Muscle layer of colon (tissue), 2 donors: ENCODE results near the gene NUBP1.
"Not testable (repeated sequence)": the region's sequence is repeated elsewhere in the genome, so short reads cannot be mapped to it uniquely, and the experiment has no call there.

Experiments
- H3K27ac ChIP-seq: one replicate; pipeline ENCODE4 v1.7.0; 2013; ENCODE audit warnings: low read depth, mild to moderate bottlenecking, low read length, moderate library complexity
- H3K27me3 ChIP-seq, 2 donors: one replicate each; pipeline ENCODE4 v1.7.0; 2013; ENCODE audit warnings: low read length in 2 of 2, mild to moderate bottlenecking in 2 of 2; ENCODE audit not compliant: insufficient read depth in 2 of 2, control insufficient read depth in 1 of 2
- H3K36me3 ChIP-seq: one replicate; pipeline ENCODE4 v1.7.0; 2013; ENCODE audit warnings: mild to moderate bottlenecking, low read length; ENCODE audit not compliant: insufficient read depth
- H3K4me1 ChIP-seq: one replicate; pipeline ENCODE4 v1.7.0; 2013; ENCODE audit warnings: mild to moderate bottlenecking, low read length; ENCODE audit not compliant: insufficient read depth
- H3K4me3 ChIP-seq, 2 donors: one replicate each; pipeline ENCODE4 v1.7.0; 2013; ENCODE audit warnings: low read length in 2 of 2, low read depth in 1 of 2, mild to moderate bottlenecking in 1 of 2, moderate library complexity in 1 of 2
- H3K9ac ChIP-seq: one replicate; pipeline ENCODE4 v1.7.0; 2013; ENCODE audit warnings: low read length
- H3K9me3 ChIP-seq: one replicate; pipeline ENCODE4 v1.7.0; 2013; ENCODE audit warnings: mild to moderate bottlenecking, low read length
- donor health status: abdominal sarcoma.
- donor health status: Adenocarcinoma of cecum.

NUBP1 gene

DNA sequence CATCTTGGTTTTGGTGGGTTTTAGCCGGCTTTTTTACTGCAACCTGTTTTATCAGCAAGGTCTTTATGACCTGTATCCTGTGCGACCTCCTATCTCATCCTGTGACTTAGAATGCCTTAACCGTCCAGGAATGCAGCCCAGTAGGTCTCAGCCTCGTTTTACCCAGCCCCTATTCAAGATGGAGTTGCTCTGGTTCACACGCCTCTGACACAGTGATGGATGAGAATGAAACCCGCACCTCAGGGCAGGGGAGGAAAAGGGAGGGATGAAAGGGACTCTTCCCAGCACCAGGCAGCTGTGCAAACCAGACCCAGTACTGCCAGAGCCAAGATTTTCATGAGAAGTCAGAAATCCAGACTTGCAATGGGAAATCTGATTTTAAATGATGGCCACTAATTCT lies 33.3 kb downstream of the NUBP1 start:
- H3K9me3 ChIP-seq, H3K27me3 ChIP-seq, H3K36me3 ChIP-seq, H3K27ac ChIP-seq, H3K4me1 ChIP-seq, H3K9ac ChIP-seq, H3K4me3 ChIP-seq: not testable (repeated sequence)

DNA sequence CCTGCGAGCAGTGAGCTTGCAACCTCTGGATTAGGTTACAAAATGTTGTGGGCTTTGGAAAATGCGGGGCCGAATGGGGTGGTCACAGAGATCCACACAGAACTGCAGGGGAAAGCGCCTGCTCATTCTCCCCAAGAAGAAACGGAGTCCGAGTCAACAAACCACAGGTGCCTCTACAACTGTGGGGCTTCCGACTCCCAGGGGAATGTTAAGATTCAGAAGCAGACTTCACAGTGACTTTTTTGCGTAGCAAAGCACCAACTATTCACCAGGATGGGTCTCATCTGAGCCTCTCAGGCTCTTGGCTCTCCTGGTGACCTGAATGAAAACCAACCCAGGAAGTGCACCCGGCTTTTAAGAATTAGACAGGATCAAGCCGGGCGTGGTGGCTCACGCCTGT lies 33.7 kb downstream of the NUBP1 start:
- Histone ChIP-seq H3K36me3 (no peaks in the 10 kb centered on the region), H3K4me3 (no peak overlapping the region), H3K9ac (no peak overlapping the region), H3K27me3 (no peaks in the 10 kb centered on the region), H3K9me3 (no peaks in the 10 kb centered on the region), H3K4me1 (no peaks in the 10 kb centered on the region), H3K27ac (no peak overlapping the region)

DNA sequence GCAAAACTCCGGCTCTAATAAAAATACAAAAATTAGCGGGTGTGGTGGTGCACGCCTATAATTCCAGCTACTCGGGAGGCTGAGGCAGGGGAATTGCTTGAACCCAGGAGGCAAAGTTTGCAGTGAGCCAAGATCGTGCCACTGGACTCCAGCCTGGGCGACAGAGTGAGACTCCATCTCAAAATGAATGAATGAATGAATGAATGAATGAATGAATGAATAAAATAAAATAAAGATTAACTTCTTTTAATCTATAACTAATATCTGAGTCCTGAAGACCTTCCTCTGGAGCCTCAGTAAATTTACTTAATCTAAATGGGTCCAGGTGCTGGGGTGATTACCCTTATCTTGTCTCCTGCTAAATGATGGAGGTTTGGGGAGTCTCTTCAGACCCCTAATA lies 36.3 kb downstream of the NUBP1 start:
- not testable (repeated sequence) for H3K9me3 ChIP-seq, H3K4me1 ChIP-seq, H3K36me3 ChIP-seq, H3K9ac ChIP-seq, H3K4me3 ChIP-seq, H3K27me3 ChIP-seq, H3K27ac ChIP-seq

DNA sequence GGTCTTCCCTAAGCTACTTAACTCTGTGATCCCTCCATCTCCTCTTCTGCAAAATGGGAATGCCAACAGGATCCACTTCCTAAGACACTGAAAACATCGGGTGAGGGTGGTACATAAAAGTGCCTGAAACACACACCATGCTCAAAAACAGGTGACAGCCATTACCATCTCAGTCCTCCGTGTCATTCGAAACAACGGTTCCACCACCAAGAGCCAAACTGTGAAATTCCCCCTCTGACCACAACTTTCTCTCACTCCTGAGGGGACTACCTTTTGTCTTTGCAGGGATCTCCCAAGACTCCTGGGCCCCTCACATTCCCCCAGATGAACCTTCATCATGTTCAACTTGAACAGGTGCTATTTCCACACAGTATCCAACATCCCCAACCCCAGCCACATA lies 37.0 kb downstream of the NUBP1 start:
- Histone ChIP-seq H3K27me3 (no peaks in the 10 kb centered on the region), H3K27ac (no peak overlapping the region), H3K4me3 (no peak overlapping the region), H3K4me1 (no peaks in the 10 kb centered on the region), H3K9me3 (no peaks in the 10 kb centered on the region), H3K36me3 (no peaks in the 10 kb centered on the region), H3K9ac (no peak overlapping the region)

DNA sequence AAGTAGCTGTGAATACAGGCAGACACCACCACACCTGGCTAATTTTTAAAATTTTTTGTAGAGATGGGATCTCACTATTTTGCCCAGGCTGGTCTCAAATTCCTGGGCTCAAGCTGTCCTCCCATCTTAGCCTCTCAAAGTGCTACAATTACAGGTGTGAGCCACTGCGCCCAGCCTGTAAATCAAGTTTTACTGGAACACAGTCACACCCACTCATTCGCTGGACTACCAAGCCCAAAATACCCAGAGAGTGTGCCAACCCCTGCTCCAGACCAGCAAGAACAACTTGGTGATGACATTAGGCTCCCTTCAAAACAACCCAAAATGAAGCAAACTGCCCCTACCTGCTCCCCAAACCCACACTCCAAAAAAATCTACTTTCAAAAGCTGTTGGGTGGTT lies 39.0 kb downstream of the NUBP1 start:
- H3K27me3 ChIP-seq, result no peaks in the 10 kb centered on the region
- no peak overlapping the region for H3K4me3 ChIP-seq
- H3K27ac ChIP-seq, result no peak overlapping the region
- no peak overlapping the region for H3K9ac ChIP-seq
- no peaks in the 10 kb centered on the region for H3K4me1 ChIP-seq
- no peaks in the 10 kb centered on the region for H3K9me3 ChIP-seq
- H3K36me3 ChIP-seq, result no peaks in the 10 kb centered on the region

DNA sequence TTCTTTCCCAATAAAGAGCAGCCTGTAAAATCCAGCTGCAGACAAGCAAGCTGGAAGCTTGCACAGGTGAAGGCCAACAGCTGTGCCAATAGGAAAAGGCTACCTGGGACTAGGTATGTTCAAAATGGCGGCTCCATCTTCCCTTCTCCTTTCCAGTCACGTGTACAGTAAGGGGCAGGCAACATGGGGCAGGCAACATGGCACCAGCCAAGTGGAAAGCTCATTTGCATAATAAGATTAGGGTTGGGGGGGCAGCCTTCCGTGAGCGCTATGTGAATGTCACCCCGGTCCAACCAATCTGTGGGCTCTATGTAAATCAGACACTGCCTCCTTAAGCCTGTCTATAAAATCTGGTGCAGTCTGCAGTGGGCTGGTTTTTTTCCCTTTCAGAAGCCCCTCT lies 43.7 kb downstream of the NUBP1 start:
- no peak overlapping the region for H3K27ac ChIP-seq
- H3K36me3 ChIP-seq, result no peaks in the 10 kb centered on the region
- no peak overlapping the region for H3K9ac ChIP-seq
- no peaks in the 10 kb centered on the region for H3K4me1 ChIP-seq
- H3K4me3 ChIP-seq, result no peak overlapping the region
- H3K27me3 ChIP-seq, result no peaks in the 10 kb centered on the region
- no peaks in the 10 kb centered on the region for H3K9me3 ChIP-seq

DNA sequence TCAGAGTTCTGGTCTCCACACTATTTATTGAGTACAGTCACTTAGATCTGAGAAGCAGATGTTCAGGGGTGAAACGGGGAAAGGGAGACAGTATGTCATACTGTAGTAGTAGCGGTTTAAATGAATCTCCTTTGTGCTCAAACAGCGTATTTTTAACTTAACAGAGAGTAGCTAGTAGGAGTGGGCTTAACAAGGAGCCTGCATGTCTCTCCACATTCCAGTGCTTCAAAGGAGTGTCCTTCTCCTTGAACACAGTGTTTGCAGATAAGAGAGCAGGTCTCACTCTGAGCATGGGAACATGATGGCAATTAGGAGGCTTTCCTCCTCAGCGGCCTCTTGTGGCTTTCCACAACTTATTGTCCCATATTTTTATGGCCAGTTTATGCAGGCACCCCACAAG lies 45.0 kb downstream of the NUBP1 start:
- not testable (repeated sequence) for H3K27ac ChIP-seq, H3K9ac ChIP-seq, H3K27me3 ChIP-seq, H3K4me3 ChIP-seq, H3K4me1 ChIP-seq, H3K36me3 ChIP-seq, H3K9me3 ChIP-seq

DNA sequence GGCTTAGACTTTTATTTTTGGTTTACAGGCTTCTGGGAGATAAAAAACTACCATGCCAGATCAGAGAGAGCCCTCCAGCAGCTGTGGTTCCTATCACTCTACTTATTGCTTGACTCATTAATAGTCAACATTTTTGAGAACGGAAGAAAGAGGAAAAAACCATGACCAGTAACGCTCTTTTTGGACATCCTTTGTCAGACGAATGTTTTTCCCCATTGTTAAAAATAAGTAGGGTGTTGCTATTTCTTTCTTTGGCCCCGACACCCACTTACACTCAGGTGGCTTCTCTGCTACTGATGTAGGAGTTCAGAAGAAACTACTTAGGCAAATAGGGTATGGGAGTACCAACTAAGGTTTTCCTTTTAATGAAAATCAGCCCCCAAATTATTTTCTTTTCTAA lies 47.4 kb downstream of the NUBP1 start:
- Histone ChIP-seq H3K27ac (no peak overlapping the region), H3K36me3 (no peaks in the 10 kb centered on the region), H3K4me1 (no peaks in the 10 kb centered on the region), H3K4me3 (no peak overlapping the region), H3K9ac (no peak overlapping the region), H3K27me3 (no peaks in the 10 kb centered on the region), H3K9me3 (no peaks in the 10 kb centered on the region)

DNA sequence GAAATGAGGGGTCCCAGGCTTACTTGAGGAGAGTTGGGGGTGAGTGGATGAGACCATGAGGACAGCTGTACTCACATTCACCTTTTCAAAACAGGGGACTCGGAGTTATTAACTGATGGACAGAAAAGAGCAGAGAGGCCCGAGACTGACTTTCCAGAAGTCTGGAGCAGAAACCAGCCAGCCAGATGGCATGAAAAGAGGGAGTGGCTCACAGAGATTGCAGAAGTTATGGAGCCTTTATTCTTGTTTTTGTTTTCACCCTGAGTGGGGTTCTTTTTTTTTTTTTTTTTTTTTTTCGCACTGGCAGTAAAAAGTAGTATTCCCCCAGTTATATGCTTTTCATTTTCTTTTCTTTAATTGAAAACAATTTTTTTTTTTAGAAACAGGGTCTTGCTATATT lies 56.1 kb downstream of the NUBP1 start:
- no peaks in the 10 kb centered on the region for H3K9me3 ChIP-seq
- H3K4me3 ChIP-seq, result no peak overlapping the region
- no peaks in the 10 kb centered on the region for H3K4me1 ChIP-seq
- no peaks in the 10 kb centered on the region for H3K36me3 ChIP-seq
- no peak overlapping the region for H3K9ac ChIP-seq
- H3K27me3 ChIP-seq, result no peaks in the 10 kb centered on the region
- H3K27ac ChIP-seq, result no peak overlapping the region

DNA sequence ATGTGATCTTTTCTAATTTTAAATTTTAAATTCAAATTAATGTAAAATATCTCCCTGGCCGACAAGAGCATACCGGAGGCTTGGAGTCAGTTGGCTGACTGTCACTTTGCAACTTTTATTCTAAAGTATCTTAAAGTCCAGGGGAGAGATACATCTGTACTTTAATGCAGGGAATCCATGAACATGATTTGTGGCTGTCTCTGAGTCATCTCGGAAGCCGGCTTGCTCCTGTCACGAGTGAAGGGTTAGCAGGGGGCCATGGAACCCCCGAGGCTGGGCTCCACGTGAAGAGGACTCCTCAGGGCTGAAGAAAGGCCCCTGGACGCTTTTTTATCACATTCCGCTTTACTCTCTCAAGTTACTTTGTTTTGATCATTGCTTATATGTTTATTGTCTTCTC lies 61.7 kb downstream of the NUBP1 start:
- H3K4me1 ChIP-seq, result no peaks in the 10 kb centered on the region
- H3K4me3 ChIP-seq, result no peak overlapping the region
- H3K27ac ChIP-seq, result no peak overlapping the region

DNA sequence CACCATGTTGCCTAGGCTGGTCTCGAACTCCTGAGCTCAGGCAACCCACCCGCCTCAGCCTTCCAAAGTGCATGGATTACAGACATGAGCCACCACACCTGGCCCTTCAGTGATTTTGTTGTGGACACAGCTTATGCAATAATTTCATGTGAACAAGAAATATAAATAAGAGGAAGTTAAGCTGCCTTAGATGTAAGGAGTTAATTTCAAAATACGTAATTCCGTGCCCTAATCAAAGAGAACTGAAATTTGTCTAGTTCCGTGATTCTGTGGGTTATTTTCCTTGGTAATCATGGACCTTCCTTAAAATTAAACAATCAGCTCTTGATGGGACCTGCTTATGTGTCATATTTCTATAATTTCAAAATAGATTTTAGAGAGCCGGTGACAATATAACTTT lies 63.1 kb downstream of the NUBP1 start:
- H3K9ac ChIP-seq, result no peak overlapping the region
- H3K27me3 ChIP-seq, result no peaks in the 10 kb centered on the region
- H3K36me3 ChIP-seq, result no peaks in the 10 kb centered on the region
- no peaks in the 10 kb centered on the region for H3K4me1 ChIP-seq
- H3K9me3 ChIP-seq, result no peaks in the 10 kb centered on the region
- no peak overlapping the region for H3K27ac ChIP-seq
- H3K4me3 ChIP-seq, result no peak overlapping the region

More for the DNA sequence above, 61.7 kb downstream of the NUBP1 start:
- no peaks in the 10 kb centered on the region for H3K9me3 ChIP-seq
- no peaks in the 10 kb centered on the region for H3K36me3 ChIP-seq
- H3K9ac ChIP-seq, result no peak overlapping the region
- H3K27me3 ChIP-seq, result no peaks in the 10 kb centered on the region

DNA sequence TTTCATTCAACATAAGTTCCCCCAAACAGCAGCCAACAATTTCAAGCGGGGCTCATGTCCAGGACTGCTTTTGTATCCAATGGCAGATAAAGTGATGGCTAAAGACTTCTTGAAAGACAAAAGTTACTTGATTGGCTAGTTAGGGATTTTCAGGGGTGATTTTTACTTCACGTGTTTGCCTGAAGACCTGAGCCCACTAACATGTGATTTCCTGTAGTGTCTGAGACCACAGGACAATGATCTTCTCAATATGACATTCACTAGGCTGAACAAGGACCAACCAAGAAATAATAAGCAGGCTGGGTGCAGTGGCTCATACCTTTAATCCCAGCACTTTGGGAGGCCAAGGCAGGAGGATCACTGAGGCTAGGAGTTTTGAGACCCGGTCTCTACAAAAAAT lies 64.6 kb downstream of the NUBP1 start:
- Histone ChIP-seq H3K27me3 (no peaks in the 10 kb centered on the region), H3K27ac (no peak overlapping the region), H3K9ac (no peak overlapping the region), H3K36me3 (no peaks in the 10 kb centered on the region), H3K4me1 (no peaks in the 10 kb centered on the region), H3K9me3 (no peaks in the 10 kb centered on the region), H3K4me3 (no peak overlapping the region)

DNA sequence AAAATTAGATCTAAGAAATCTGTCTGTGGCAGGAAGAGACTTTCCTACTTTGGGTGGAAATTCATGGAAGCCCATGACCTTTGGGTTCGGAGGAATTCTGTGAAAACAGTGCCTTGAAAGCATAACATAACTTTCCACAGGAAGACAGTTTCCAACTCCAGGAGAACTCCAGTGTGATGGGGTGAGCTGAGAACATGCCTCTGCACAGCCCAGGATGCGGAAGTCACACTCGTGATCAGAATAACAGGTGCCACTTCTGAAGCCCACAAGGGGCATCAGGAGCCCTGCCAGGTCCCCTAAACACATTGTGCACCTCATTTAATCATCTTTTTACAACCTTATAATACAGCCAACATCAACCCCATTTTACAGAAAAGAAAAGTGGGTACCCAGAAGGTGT lies 65.2 kb downstream of the NUBP1 start:
- H3K4me1 ChIP-seq, result no peaks in the 10 kb centered on the region
- no peaks in the 10 kb centered on the region for H3K27me3 ChIP-seq
- no peak overlapping the region for H3K9ac ChIP-seq
- no peaks in the 10 kb centered on the region for H3K36me3 ChIP-seq
- H3K9me3 ChIP-seq, result no peaks in the 10 kb centered on the region
- H3K4me3 ChIP-seq, result no peak overlapping the region
- no peak overlapping the region for H3K27ac ChIP-seq
